Suppressor macrophage treated with lipopolysaccharide for 1 hour (primary cell): ENCODE data around the gene MCM8.

Experiments
- DNase-seq, 3 donors: peaks; one replicate each; pipeline ENCODE4 v3.0.0-alpha.2; 2020 to 2022

Gene MCM8

DNA sequence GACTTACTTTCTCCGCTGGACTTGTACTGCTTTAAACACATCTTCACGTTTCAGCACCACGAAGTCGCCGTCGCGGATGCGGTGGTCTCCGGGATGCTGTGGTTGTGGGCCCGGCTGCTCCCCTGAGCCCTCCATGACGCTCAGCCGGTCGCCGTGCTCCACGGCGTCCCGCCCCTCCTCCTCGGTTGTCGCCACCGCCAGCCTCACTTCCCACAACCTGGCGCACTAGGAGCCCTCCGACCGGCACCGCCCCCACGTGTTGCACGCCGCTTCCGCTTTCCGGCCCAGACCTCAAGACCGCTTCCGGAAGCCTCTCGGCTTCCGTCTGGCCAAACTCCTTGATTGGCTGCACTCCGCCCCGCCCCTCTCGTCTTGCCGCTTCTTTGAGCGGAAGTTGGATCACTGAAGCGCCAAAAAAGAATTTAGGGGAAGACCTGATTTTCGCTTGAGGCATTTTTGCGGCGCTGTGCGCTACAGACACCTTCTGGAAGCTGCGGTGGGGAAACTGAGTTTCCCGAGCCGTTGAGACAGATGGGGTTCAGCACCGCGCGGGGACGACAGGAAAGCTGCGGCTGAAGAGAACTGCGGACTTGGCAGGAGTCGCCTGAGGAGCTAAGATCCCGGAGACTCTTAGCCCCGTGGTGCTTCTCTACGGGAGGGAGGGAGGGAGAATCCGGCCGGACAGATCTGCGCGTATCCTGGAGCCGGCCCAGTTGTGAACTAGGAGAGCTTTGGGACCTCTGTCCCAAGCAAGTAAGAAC, at the start of gene MCM8, which contains the start of gene TRMT6:
Gene MCM8 (plus strand): TSS at position 382 of the 761 bp plus-strand sequence. CDS start 1,364 bp downstream, outside the sequence.
Gene TRMT6 (minus strand): TSS at position 263 of the 761 bp plus-strand sequence. CDS start 128 bp downstream, at position 135.
- DNase-seq: peak; percentile 97 to 98 (median 98)

DNA sequence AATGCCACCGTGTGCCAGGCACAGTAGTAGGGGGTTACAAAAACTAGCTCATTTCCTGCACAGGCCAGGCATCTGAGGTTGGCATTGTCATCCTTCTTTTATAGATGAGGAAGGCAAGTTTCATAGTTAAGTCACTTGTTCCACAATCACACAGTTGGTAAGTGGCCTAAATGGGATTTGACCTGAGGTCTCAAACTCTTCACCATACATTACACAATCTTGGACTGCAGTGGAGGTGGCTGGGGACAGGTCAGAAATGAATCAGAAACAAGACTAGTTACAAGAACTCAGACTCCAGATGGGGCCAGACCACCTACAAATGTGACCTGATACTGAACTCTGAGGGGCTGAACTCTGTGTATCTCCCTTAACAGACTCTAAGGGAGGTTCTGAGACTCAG, 49.5 kb upstream of the MCM8 start:
- no peak for DNase-seq

DNA sequence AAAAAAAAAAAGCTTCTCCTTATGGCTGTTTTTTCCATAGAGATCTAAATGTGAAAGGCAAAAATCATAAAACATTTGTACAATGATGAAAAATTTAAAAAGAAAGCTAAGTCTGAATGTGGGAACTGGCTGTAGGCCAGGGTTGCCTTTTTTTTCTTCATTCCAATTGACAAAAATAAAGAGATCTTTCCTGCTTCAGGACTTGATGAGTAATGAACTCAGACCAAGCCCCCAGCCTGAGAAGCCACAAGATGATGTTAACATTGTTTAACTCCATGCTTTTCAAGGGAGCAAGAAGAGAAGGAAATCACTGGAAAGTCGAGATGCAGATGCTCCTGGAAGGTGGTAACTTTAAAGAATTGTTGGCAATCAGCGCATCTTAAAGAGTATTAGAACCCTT, 41.5 kb upstream of the MCM8 start:
- no peak for DNase-seq

DNA sequence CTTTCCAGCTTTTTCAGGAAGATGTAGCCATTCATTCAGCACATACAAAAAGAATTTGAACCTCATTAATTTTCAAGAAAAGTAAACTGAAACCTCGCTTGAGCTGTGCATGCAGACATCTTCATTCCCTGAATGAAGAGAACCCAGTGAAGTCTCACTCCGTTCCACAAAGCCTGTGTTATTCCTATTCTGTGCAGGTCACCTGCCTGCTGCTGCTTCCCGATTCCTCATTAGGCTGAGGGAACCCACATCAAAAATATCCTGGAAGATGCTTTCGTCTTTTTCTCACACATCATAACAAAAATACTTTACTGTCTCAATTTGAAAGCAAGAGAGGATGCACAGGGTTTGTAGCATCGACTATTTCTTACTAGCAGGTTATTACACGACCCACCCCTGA, 40.3 kb upstream of the MCM8 start:
- no peak for DNase-seq

DNA sequence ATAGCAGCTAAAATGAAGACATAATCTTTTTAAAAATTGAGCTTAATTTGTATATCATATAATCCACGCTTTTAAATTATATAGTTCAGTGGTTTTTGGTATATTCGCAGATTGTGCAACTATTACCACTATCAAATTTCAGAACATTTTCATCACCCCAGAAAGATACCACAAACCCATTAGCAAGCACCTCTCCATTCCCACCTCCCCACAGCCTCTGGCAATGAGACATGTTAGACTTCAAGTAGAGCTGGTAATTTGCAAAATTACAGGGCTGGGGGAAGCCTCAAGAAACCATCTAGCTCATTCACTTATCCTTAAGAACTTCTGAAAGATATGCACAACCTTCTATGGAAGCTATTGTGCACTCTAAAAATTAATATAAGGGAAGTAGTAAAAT, 37.3 kb upstream of the MCM8 start:
- no peak for DNase-seq

DNA sequence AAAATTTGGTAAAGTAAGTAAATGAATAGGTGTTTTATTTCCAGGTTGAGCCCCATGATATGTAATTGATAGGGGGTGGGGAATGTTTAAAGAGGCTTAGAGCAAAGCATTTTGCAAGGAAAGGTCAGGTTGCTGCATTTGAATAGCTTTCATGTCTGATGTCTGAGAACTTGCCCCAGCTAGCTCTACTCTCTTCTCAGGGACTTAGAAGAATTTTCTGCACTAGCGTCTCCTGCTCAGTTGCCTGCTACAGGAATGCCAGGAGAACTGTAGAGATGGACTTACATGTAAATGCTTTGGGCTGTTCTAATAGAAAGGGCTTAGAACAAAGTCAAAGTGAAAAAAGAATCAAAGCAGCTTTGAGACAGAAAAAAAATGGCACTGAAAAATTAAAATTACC, 35.6 kb upstream of the MCM8 start:
- DNase-seq: no peak

DNA sequence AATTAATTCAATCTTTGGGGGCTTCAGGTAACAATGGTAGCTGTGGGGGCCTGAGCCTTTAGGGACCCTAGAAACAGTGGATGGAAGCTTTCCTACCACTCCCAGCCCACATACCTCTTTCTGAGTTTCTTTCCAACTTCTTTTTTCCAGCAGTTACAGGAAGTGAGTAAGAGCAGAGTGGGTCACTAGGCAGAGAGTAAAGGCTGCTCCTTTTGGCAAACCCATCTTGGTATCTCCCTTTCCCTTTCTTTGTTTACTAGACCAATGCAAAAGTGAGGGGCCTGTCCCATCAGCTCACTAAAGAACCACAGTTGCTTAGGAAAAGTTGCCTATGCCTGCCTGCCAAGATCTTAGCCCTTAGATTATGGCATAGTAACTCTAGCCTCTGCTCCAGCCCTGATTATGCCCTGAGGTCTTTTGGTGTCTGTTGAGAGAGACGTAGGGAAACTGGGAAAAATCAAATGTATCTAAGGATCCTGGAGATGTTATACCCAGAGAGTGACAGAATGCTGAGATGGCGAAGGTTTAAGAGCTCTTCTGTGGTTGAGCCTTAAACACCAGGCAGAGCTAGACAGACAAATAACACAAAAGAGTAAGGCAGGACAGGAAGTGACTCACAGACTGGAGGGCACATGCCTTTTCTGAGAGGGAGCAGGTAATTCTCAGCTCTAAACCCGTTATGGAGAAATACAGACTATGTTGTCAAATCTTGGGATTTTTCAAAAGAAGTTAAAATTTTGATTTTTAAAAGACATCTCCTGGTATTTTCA, 31.4 kb upstream of the MCM8 start:
- DNase-seq: peak; percentile 34 to 53 (median 53)

DNA sequence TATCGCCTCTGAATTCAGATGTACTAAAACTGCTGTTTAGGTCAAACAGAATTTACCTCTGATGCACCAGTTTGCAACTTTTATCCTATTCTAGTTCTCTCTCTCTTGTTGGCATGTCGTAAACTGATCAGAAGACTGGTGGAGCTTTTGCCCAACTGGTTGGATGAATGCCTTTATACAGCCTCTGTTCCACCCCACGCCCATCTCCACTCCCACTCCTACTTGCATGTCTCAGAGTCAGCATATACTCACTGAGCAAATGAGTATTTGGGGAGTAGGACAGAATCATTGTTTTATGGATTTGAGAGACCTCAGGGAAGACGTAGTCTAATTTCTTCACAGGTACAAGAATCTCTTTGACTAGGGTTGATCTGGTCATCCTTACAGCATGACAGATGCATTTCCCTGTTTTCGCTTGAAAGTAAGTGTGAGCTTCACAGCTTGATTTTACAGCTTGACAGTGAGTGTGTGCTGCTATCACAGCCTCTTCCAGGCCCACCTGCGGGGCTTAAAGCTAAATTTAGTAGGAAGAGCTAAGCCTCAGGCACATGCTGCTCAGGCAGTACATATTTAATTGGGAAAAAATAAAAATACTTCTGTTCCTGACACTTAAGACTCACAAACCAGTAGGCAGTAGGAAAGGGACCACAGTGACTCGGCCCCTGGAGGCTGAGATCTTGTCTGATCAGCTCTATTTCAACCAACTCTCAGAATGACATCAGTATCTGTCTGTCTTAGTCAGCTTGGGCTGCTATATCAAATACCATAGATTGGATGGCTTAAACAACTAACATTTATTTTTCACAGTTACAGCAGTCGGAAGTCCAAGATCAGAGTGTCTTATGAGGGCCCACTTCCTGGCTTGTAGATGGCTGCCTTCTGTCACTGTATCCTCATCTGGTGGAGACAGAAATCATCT, 30.6 kb upstream of the MCM8 start:
- peak in 2 of 3 donors; percentile 28 to 48 for DNase-seq

DNA sequence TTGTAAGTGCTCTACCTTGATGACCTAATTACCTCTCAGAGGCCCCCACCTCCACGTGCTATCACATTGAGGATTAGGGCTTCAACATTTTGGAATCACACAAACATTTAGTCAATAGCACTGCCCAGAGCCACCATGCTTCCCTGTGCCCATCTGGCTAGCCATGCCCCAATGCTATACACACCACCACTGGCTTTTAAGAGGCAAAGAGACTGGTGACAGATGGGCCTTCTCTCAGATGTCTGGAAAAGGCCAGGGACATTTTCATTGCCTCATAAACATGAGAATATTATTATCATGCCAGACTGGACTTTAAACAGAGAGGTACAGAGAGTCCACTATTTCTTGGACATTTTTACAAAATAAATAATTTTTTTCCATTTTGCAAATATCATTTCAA, 29.9 kb upstream of the MCM8 start:
- no peak for DNase-seq

DNA sequence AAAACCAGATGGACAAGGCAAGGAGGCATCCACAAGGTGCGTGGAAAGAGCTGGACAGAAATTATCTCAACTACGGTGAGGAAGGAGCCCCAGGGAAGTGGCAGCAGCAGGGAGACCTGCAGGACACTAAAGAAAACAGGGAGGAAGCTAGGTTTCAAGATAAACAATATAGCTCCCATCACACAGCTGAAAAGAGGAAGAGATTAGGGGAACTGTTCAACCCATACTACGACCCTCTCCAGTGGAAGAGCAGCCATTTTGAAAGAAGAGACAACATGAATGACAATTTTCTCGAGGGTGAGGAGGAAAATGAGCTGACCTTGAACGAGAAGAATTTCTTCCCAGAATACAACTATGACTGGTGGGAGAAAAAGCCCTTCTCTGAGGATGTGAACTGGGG, 27.0 kb upstream of the MCM8 start:
- no peak for DNase-seq

DNA sequence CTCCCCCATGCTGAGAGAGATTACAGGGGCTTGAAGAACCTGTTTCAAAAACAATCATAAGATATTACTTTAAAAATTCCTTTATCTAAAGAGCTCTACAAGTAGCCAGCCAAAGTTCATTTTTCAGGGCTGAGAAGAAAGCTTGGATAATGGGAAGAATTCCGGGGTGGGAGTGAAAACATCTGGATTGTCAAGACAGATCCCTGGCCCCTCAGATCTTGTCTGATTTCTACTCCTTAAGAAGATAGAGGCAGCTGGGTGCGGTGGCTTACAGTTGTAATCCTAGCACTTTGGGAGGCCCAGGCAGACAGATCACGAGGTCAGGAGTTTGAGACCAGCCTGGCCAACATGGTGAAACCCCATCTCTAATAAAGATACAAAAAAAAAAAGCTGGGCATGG, 24.9 kb upstream of the MCM8 start:
- no peak for DNase-seq

DNA sequence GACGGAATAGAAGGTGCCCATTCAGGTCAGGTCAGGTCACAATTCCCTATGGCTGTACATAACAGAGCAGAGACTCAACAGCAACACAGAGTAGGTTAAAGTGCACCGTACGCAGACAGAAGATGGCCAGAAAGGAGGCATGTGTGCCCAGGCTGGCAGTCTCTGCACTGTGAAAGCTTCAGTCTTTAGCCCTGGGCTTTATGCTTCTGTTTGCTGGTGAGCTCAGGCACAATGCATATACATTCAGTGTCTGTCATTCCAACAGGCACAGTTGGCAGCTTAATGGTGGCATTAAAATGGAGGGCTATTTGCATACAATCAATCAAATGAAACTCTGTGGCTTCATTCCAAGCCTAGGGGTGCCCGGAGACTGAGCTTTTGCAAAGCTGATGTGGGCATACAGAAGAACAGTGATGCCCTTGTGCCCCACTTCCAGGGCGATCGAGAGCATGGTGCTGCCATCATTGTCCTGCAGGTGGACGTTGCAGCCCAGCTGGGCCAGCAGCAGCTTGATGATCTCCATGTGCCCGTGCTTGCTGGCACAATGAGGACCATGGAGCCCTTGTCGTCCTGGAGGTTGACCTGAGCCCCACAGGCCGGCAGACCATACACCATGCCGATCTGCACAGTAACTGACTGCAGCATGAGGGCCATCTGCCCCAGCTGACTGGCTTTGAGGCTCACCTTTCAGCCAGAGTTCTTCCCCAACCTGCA, 22.5 kb upstream of the MCM8 start:
- no peak for DNase-seq

DNA sequence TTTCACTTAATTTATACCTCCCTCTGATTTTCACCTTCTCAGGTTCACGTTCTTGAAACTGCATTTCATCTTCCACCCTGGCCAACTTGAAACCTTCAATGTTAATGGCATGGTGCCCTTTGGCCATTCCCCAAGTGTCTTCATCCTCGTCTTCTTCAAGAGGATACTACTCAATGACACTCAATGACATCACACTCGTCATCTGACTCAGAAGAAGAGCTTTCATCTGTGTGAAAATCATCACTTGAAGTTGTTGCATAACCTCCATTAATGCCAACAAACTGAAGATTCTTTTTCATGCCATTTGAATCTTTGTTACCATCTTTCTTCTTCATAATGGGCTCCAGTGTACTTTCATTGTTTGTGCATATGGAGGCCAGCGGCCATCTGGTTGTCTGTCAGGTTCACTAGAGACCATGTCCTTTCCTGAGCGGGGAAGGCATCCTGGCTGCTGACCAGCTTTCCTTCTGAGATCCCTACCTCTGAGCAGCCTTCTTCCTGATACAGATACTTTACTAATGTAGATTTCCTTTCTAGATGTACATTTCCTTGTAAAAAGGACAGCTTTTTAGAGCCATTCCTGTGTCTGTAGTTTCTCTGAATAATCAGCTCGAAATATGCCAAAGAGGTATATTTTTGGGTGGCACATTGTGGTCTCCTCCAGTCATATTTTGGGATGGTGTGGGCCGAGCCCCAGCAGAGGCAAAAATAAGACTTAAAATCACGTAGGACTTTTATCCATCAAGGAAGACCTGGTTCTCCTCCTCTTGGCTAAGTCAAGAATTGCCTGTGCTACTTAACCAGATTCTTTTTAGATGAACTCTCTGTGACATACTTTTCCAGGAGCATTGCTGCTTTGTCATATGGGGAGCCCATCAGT, 21.4 kb upstream of the MCM8 start:
- peak in 2 of 3 donors; percentile 44 to 49 for DNase-seq

DNA sequence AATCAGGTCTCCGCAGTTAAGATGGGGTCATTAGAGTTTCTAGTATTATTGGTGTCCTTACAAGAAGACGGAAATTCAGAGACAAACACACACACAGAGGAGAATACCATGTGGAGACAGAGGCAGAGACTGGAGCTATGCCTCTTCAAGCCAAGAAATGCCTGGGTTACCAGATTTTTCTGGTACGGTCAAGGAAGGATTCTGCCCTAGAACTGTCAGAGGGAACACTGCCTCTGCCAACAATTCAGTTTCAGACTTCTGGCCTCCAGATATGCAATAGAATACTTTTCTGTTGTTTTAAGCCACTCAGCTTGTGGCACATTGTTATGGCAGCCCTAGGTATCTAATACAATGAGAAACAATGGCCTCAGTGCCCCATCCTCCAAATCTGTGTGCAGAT, 19.0 kb upstream of the MCM8 start:
- no peak for DNase-seq

DNA sequence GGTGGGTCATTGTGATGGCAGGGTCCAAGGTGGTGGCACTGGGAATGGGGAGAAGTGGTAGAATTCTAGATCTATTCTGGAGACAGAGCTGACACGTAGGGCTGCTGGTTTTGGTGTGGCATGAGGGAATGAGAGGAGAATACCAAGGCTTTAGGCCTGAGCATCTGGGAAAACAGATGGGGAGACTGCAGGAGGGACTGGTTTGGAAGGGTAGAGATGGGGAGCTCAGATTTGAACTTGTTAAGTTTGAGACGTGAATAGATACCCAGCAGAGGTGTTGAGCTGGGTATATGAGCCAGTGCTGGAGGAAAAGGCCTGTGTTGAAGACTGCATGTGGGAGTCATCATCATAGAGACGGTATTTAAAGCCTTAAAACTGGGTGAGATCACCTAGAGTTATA, 17.7 kb upstream of the MCM8 start:
- no peak for DNase-seq

DNA sequence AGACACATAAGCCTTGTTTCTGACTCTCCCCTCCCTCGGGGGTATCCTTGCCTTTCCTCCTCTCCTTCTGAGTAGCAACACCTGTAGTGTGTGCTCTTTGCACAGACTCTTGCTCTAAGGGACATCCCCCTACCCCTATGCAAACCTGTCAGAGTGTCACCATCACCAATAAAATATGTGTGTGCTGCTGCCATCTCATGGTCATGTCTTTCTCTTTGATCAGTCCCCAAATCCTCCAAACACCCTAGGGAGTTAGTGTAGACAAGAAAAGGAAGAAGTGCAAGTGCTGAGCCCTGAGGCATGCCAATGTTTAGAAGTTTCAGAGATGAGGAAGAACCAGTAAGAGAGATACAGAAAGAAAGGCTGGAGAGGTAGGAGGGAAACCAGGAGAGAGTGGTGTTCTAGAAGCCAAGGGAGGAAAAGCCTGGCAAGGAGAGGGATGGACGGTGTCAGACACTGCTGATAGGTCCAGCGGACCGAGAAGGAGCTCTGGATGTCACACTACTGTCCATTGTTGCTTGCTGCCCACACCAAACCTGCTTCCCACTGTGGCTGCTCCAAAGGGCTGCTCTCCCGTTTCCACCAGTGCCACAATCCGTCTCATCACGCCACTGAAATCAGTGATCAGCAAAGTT, 16.5 kb upstream of the MCM8 start:
- peak in 1 of 3 donors; percentile 18 for DNase-seq

DNA sequence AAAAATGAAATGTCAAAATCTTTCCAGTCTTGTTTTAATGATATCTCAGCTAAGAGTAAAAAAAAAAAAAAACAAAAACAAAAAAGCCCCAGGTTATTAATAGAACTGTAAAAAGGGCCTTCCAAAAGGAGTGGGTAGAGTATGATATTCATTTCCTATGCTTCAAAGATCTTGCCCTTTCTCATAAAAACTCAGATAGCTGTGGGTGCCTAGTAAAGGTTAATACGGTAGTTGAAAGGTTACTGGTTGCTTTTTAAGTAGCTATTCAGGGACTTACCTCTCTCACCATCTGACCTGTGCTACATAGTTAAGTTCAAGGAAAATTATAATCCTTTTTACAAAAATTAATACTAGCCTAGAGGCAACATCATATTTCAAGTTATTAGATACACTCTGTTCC, 15.1 kb upstream of the MCM8 start:
- DNase-seq: no peak

DNA sequence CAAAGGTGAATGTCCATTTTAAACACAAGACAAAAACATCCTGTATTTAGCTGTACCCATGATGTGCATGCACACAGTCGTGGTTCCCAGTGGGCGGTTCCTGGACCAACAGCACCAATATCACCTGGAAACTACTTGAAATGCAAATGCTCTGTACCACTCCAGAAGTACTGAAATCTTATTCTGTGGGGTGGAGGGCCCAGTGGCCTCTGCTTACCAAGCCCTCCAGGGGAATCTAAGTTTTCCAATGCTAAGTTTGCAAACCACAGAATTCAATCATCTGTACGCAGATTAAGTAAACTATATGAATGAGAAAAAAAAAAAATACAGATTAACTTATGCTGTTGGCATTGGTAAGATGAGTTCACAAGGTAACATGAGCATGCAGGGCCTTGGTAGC, 14.2 kb upstream of the MCM8 start:
- no peak for DNase-seq

DNA sequence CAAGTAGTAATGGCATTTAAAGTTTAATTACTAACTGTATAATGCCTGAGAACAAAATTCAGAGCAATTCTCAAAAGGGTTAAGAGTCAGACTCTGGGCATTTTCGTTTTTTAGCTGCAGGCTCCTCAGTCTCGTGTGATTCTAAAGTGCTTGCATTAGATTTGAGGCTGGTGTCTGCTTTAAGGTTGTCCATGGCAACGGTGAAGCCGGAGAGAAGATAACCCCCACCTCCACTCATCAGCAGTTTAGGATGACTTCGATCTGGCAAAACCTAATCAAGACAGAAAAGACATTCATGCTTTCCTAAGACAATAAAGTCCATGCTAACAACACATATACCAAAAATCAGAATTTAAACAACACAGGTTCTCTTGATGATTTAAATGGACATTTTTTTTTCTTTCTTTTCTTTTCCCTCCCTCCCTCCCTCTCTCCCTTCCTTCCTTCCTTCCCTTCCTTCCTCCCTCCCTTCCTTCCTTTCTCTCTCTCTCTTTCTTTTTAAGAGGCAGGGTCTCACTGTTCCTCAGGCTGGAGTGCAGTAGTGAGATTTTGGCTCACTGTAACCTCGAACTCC, 11.9 kb upstream of the MCM8 start:
- DNase-seq: no peak

DNA sequence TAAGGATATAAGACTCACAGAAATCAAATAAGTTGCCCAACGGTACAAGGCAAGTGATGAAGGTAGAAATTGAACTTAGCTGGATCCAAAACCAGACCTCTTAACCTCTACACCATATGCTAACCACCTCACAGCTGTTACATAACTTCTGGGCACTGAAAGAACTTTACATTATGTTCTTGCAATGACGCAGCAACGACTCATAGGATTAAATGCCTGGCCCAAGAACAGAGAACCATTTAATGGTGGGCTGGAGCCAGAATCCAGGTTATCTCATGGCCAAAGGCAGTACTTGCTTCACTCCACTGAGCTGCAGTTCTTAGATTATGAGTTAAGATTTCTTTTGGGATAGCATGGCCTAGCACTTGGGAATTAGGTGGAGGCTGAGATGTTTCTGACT, 4.5 kb upstream of the MCM8 start:
- peak in 2 of 3 donors; percentile 26 to 29 for DNase-seq
